Lower leg skin (tissue), 3 donors: ENCODE measurements around the gene ADGRL1.

Source experiments
- POLR2A ChIP-seq, 2 donors: fragments of 450-650 bp; IDR thresholded peaks; one replicate each; pipeline ENCODE4 v1.6.1; 2016 to 2017; ENCODE audit warnings: antibody characterized with exemption in 2 of 2, mild to moderate bottlenecking in 1 of 2, moderate library complexity in 1 of 2
- TF ChIP-seq, protein P1 (sequence below), 3 donors: fragments of 450-650 bp; IDR thresholded peaks; one replicate each; pipeline ENCODE4 v1.5.1; 2016; ENCODE audit warnings: antibody characterized with exemption in 3 of 3, mild to moderate bottlenecking in 3 of 3, moderate library complexity in 2 of 3

DNA sequence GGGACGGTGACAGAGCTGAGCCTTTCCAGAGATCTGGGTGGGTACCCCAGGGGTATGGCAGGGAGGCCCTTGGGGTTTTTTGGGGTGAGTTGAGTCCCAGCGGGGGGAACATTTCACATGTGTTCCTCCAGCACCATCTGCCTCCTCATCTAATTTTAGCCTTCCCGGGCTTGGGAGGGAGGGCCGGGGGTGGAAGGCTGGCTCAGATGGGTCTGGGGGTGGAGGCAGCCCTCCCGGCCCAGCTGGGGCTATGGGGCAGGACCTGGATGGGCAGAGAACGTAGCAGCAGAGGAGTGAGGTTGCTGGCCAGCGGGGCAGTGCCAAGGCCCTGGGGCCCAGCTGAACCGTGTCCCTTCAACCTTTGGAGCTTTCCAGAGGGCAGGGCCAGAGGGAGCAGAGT, 23.5 kb downstream of the ADGRL1 start:
- TF ChIP-seq, protein P1, sequence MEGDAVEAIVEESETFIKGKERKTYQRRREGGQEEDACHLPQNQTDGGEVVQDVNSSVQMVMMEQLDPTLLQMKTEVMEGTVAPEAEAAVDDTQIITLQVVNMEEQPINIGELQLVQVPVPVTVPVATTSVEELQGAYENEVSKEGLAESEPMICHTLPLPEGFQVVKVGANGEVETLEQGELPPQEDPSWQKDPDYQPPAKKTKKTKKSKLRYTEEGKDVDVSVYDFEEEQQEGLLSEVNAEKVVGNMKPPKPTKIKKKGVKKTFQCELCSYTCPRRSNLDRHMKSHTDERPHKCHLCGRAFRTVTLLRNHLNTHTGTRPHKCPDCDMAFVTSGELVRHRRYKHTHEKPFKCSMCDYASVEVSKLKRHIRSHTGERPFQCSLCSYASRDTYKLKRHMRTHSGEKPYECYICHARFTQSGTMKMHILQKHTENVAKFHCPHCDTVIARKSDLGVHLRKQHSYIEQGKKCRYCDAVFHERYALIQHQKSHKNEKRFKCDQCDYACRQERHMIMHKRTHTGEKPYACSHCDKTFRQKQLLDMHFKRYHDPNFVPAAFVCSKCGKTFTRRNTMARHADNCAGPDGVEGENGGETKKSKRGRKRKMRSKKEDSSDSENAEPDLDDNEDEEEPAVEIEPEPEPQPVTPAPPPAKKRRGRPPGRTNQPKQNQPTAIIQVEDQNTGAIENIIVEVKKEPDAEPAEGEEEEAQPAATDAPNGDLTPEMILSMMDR (IDR thresholded peaks at IDR 0.05) = no peak
- TF ChIP-seq POLR2A (IDR thresholded peaks at IDR 0.05) = no peak
